A549 (cell line): ENCODE measurements around the gene RDH5.

ENCODE experiments used
- CBX2 ChIP-seq: fragments of 200-600 bp; sonication (generic); IDR thresholded peaks from 2 replicates; pipeline ENCODE4 v1.6.1; 2016; ENCODE audit warnings: low read depth, mild to moderate bottlenecking, borderline replicate concordance
- CEBPB ChIP-seq, 2 experiments: fragments of >200 bp in 1 of 2; sonication (Bioruptor Twin) in 1 of 2; formaldehyde crosslinking in 1 of 2; IDR thresholded peaks; 2 replicates each; pipeline ENCODE4 v1.6.1; 2012 to 2016
- CHD4 ChIP-seq: fragments of 200-600 bp; sonication (generic); IDR thresholded peaks from 2 replicates; pipeline ENCODE4 v1.6.1; 2016; ENCODE audit warnings: antibody characterized with exemption, mild to moderate bottlenecking, borderline replicate concordance
- ESRRA ChIP-seq: fragments of 150-350 bp; IDR thresholded peaks from 2 replicates; pipeline ENCODE4 v1.6.1; 2014; ENCODE audit warnings: mild to moderate bottlenecking, low read length, borderline replicate concordance
- KDM1A ChIP-seq: fragments of 200-600 bp; sonication (generic); IDR thresholded peaks from 2 replicates; pipeline ENCODE4 v1.6.1; 2016; ENCODE audit warnings: low read depth, mild to moderate bottlenecking
- MAFK ChIP-seq: fragments of 450-650 bp; IDR thresholded peaks from 2 replicates; pipeline ENCODE4 v1.6.1; 2014; ENCODE audit not compliant: partially characterized antibody
- PHF8 ChIP-seq: fragments of 200-600 bp; sonication (generic); IDR thresholded peaks from 2 replicates; pipeline ENCODE4 v1.6.1; 2016; ENCODE audit warnings: low read depth, mild to moderate bottlenecking, antibody characterized with exemption, moderate library complexity, borderline replicate concordance
- POLR2A ChIP-seq: IDR thresholded peaks from 2 replicates; pipeline ENCODE4 v1.6.1; 2012; ENCODE audit warnings: mild to moderate bottlenecking, low read length
- POLR2AphosphoS2 ChIP-seq: conservative IDR thresholded peaks from 2 replicates; pipeline ENCODE4 v1.6.1; 2012; ENCODE audit warnings: low read length, improper control_type of control experiment, inconsistent platforms
- RFX5 ChIP-seq: fragments of 450-650 bp; IDR thresholded peaks from 2 replicates; pipeline ENCODE4 v1.7.1; 2014; ENCODE audit warnings: antibody characterized with exemption, mild to moderate bottlenecking, moderate library complexity
- TF ChIP-seq, protein P1 (sequence below): fragments of >200 bp; sonication (Bioruptor Twin); formaldehyde crosslinking; IDR thresholded peaks from 3 replicates; pipeline ENCODE4 v1.5.1; 2016

GRCh38 chr12:55703288-55703687, 16.9 kb upstream of the RDH5 start:
- no peak for TF ChIP-seq PHF8
- TF ChIP-seq KDM1A = no peak
- TF ChIP-seq, protein P1, sequence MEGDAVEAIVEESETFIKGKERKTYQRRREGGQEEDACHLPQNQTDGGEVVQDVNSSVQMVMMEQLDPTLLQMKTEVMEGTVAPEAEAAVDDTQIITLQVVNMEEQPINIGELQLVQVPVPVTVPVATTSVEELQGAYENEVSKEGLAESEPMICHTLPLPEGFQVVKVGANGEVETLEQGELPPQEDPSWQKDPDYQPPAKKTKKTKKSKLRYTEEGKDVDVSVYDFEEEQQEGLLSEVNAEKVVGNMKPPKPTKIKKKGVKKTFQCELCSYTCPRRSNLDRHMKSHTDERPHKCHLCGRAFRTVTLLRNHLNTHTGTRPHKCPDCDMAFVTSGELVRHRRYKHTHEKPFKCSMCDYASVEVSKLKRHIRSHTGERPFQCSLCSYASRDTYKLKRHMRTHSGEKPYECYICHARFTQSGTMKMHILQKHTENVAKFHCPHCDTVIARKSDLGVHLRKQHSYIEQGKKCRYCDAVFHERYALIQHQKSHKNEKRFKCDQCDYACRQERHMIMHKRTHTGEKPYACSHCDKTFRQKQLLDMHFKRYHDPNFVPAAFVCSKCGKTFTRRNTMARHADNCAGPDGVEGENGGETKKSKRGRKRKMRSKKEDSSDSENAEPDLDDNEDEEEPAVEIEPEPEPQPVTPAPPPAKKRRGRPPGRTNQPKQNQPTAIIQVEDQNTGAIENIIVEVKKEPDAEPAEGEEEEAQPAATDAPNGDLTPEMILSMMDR = no peak
- no peak for TF ChIP-seq POLR2A
- TF ChIP-seq CBX2 = no peak
- TF ChIP-seq CHD4 = no peak
- no peak for TF ChIP-seq ESRRA
- no peak for TF ChIP-seq POLR2AphosphoS2
- no peak for TF ChIP-seq RFX5
- TF ChIP-seq CEBPB (IDR thresholded peaks at IDR 0.05) = no peak
- no peak for TF ChIP-seq MAFK
